HT1080 (cell line): Measurements from ENCODE around the gene SYT5. TPM values are rescaled to one million over a fixed set of nuclear protein-coding genes. Genes with fewer than 3 reads are reported as not detected.
A peak's percentile ranks its signal among the peaks of the same experiment; 100 is the strongest.

Experiments used
- DNase-seq: peaks from one replicate; pipeline ENCODE4 v3.0.0-alpha.2; 2015; ENCODE audit warnings: low read depth
- small RNA-seq: library from RNA; depleted of rRNA; stranded (forward); fragments of <200 nt; gene quantifications from one replicate; pipeline ENCODE3, GENCODE V24; 2014
- total RNA-seq: library from RNA; depleted of rRNA; stranded (reverse); fragments of >200 nt; shearing (Covaris generic); gene quantifications from 2 replicates; pipeline ENCODE4 v1.2.3, GENCODE V29; 2014; rRNA removed

SYT5 gene
- total RNA-seq, 1 experiment from 2014 or later, result not detected

- no peak for DNase-seq
Observed at GRCh38 chr19:55147545-55148251, 32.4 kb downstream of the SYT5 start.

GRCh38 chr19:55146705-55147273 is 33.3 kb downstream of the SYT5 start:
- DNase-seq, result peak; percentile 67

DNA sequence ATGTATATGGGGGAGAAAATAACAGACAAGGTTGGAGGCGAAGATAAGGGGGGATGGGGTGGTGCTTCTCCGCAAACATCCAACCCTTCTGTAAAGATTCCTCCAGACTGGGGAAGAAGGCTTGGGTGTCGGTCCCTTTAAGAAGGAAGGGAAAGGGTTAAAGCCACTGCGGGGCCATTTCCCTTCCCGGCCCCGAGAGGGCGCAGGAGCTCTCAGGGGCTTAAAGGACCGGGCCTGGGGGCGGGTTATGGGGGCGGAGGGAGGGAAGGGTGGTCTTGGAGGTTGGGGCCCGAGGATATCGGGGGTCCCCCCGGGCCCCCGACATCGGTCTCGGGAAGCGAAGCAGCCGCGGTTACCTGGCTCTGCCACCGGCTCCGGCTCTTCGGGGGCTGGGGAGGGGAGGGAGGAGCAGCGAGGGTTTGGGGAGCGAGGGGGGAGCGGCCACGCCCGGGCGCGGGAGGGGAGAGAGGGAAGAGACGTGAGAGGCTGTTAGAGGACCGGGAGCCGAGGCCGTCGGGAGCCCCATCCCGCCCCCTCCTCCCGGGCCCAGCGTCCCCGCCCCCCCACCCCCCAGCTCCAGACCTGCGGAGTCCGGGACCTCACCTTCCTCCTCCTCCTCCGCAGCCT is 33.9 kb downstream of the SYT5 start:
- DNase-seq, result peak; percentile 42

GRCh38 chr19:55145232-55145631 is 34.9 kb downstream of the SYT5 start:
- no peak for DNase-seq

DNA sequence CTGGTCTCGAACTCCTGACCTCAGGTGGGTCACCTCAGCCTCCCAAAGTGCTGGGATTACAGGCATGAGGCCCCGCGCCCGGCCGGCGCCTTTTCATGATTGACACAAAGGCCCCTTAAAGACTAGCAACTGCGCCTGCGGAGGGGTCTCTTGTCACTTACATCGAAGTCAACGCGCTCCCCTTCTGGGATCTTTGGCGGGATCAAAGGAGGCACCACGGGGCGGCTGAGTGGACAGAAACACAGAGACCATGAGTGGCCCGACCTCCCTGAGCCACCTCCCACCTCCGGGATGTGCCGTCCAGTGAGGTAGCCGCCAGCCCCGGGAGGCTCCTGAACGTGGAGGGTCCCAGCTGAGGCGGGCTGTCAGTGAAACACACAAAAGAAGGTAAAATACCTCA is 38.4 kb downstream of the SYT5 start:
- DNase-seq, result no peak

- no peak for DNase-seq
Observed at GRCh38 chr19:55137915-55138314, 42.2 kb downstream of the SYT5 start.

DNA sequence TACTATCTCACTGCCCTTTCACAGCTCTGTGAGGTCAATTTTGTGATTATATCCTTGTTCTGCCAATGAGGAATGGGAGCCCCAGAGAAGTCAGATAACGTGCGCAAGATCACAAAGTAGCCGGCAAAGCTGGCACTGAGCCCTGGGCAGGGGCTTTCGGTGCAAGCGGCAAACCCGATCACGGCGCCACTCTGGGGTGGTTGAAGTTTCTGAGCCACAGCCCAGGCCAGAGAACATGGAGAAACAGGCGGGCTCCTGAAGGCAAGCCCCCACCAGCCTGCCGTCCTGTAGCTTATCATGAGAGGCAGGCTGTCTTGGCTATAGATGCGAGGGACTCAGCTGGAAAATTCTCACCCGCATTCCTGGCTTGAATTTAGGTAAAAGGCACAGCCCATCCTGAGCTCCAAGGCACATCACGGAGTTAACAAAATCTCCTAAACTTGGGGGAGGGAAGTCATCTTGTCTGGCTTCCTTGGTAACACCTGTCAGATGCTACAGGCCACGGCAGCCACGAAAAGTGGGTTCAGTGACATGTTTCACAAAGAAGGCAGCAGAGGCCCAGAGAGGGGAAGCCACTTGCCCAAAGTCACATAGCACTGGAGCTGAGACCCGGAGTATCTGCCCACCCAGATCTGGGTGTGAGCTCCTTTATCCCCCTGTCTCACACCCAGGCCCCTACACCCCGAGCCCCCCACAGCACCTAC is 43.5 kb downstream of the SYT5 start:
- no peak for DNase-seq

- DNase-seq, result no peak
Observed at GRCh38 chr19:55134736-55135135, 45.4 kb downstream of the SYT5 start.

DNA sequence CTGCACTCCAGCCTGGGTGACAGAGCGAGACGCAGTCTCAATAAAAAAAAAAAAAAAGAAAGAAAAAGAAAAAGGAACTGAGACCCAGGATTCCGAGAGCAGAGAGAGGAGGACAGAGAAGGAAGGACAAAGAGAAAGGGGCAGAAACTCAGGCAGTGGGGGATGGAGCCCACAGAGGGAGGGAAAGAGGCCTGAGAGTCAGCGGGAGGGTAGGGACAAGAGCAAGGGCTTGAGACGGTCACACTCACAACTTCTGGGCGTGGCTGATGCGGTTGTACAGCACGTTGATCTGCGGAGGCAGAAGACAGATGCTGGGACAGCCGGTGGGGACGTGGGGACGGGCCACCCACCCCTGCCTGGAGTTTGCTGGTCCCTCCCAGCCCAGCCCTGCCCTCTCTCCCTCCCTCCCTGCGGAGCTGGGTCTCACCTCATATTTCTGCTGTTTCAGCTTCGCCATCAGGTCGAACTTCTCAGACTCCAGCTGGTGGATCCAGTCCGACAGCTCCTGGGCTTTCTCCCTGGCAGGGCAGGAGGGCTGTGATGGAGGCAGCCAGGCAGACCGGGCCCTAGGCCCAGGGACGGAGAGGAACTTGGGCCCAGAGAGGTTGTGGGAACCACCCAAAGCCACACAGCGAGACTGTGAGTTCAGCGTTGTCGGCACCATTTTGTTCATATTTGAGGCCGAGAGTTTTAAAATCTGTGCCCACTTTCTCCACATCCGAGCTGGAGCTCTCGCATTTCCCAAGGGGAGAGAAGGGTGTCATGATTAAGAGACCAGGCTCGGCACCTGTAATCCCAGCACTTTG is 46.2 kb downstream of the SYT5 start:
- no peak for DNase-seq

- DNase-seq, result no peak
Observed at GRCh38 chr19:55132453-55133129, 47.5 kb downstream of the SYT5 start.

DNA sequence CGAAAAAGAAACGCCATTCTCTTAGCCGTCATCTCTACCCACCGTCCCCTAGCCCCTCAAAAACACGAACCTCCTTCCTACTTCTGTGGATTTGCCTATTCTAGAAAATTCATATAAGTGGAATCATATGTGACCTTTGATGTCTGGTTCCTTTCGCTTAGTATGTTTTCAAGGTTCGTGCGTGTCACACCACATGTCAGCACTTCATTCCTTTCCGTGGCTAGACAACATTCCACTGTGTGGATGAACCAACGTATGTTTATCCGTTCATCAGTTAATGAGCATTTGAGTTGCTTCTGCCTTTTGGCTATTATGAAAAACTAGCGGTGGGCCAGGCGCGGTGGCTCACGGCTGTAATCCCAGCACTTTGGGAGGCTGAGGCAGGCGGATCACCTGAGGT is 48.7 kb downstream of the SYT5 start:
- no peak for DNase-seq

Small RNAs within 50 kb of the gene (small RNA-seq; reads per million reads assigned to genes)
- not detected for gene MIR7975
- gene RF01210, result not detected

Other genes with a start within 250 kb of the SYT5 start
- not detected in 2 replicates for gene NLRP7, start 232.8 kb downstream of the SYT5 start, total RNA-seq
- not detected in 2 replicates for gene NLRP2, start 213.9 kb downstream of the SYT5 start, total RNA-seq
- 0.03 and 0.05 TPM in 2 replicates for gene GP6, start 142.0 kb downstream of the SYT5 start, total RNA-seq
- 15.6 and 18.6 TPM in 2 replicates for gene RDH13, start 117.1 kb downstream of the SYT5 start, total RNA-seq
- 7.3 and 7.8 TPM in 2 replicates for gene EPS8L1, start 104.4 kb downstream of the SYT5 start, total RNA-seq
- 51.1 and 57.6 TPM in 2 replicates for gene PPP1R12C, start 62.7 kb downstream of the SYT5 start, total RNA-seq
- gene TNNT1, start 31.1 kb downstream of the SYT5 start, total RNA-seq, result 28.7 and 33.4 TPM in 2 replicates
- gene TNNI3, start 22.6 kb downstream of the SYT5 start, total RNA-seq, result not detected in 2 replicates
- gene DNAAF3, start 13.7 kb downstream of the SYT5 start, total RNA-seq, result 2.0 and 2.2 TPM in 2 replicates
- gene PTPRH, start 29.2 kb upstream of the SYT5 start, total RNA-seq, result 0.39 TPM in 1 of 2 replicates, not detected in the other
- gene TMEM86B, start 48.5 kb upstream of the SYT5 start, total RNA-seq, result 1.7 and 1.8 TPM in 2 replicates
- gene PPP6R1, start 78.7 kb upstream of the SYT5 start, total RNA-seq, result 64.6 and 82.5 TPM in 2 replicates
- 77.4 and 77.8 TPM in 2 replicates for gene HSPBP1, start 99.8 kb upstream of the SYT5 start, total RNA-seq
- gene BRSK1, start 103.7 kb upstream of the SYT5 start, total RNA-seq, result 1.7 and 7.6 TPM in 2 replicates
- gene TMEM150B, start 145.1 kb upstream of the SYT5 start, total RNA-seq, result not detected in 2 replicates
- gene KMT5C, start 159.6 kb upstream of the SYT5 start, total RNA-seq, result 2.4 and 5.8 TPM in 2 replicates
- not detected in 2 replicates for gene COX6B2, start 174.4 kb upstream of the SYT5 start, total RNA-seq
- not detected in 2 replicates for gene GARIN5B, start 183.0 kb upstream of the SYT5 start, total RNA-seq
- 52.7 and 56.0 TPM in 2 replicates for gene IL11, start 190.2 kb upstream of the SYT5 start, total RNA-seq
- gene TMEM190, start 196.5 kb upstream of the SYT5 start, total RNA-seq, result not detected in 2 replicates
- gene TMEM238, start 204.0 kb upstream of the SYT5 start, total RNA-seq, result 1.1 and 1.3 TPM in 2 replicates
- 733 and 1,703 TPM in 2 replicates for gene RPL28, start 205.6 kb upstream of the SYT5 start, total RNA-seq
- 646 and 1,047 TPM in 2 replicates for gene UBE2S, start 227.5 kb upstream of the SYT5 start, total RNA-seq